Type B pancreatic cell (in vitro differentiated cells): Measurements from ENCODE around the gene EME1. TPM values are rescaled to one million over a fixed set of nuclear protein-coding genes. Genes with fewer than 3 reads are reported as not detected.

Experiments
- DNase-seq: peaks from one replicate; pipeline ENCODE4 v3.0.0; 2021; ENCODE audit warnings: mixed read lengths; ENCODE audit not compliant: unreplicated experiment; ENCODE audit errors: extremely low spot score
- H3K27ac Mint-ChIP-seq: 2 replicates; pipeline ENCODE4 v1.8.0; 2021; ENCODE audit warnings: mild to moderate bottlenecking, mixed read lengths
- H3K27me3 Mint-ChIP-seq: 2 replicates; pipeline ENCODE4 v1.8.0; 2021; ENCODE audit warnings: mixed read lengths
- H3K36me3 Mint-ChIP-seq: 2 replicates; pipeline ENCODE4 v1.8.0; 2021; ENCODE audit warnings: mixed read lengths
- H3K4me1 Mint-ChIP-seq: one replicate; pipeline ENCODE4 v1.8.0; 2021; ENCODE audit warnings: mixed read lengths; ENCODE audit not compliant: unreplicated experiment
- H3K4me3 Mint-ChIP-seq: 2 replicates; pipeline ENCODE4 v1.8.0; 2021; ENCODE audit warnings: mild to moderate bottlenecking, mixed read lengths
- H3K9me3 Mint-ChIP-seq: 2 replicates; pipeline ENCODE4 v1.8.0; 2021; ENCODE audit warnings: mixed read lengths
- total RNA-seq: library from RNA; stranded (reverse); gene quantifications from 2 replicates; pipeline ENCODE4 v1.2.1, GENCODE V29; 2021; ENCODE audit warnings: low replicate concordance
- TF ChIP-seq, protein P1 (sequence below): fragments of 200-600 bp; sonication (generic); conservative IDR thresholded peaks from 2 replicates; pipeline ENCODE4 v1.5.0; 2021; ENCODE audit warnings: antibody characterized with exemption, mild to moderate bottlenecking

EME1 gene
- total RNA-seq, 1 donor from 2014 or later: 18.7 TPM

GRCh38 chr17:50352072-50352692 is 20.8 kb upstream of the EME1 start:
- TF ChIP-seq, protein P1, sequence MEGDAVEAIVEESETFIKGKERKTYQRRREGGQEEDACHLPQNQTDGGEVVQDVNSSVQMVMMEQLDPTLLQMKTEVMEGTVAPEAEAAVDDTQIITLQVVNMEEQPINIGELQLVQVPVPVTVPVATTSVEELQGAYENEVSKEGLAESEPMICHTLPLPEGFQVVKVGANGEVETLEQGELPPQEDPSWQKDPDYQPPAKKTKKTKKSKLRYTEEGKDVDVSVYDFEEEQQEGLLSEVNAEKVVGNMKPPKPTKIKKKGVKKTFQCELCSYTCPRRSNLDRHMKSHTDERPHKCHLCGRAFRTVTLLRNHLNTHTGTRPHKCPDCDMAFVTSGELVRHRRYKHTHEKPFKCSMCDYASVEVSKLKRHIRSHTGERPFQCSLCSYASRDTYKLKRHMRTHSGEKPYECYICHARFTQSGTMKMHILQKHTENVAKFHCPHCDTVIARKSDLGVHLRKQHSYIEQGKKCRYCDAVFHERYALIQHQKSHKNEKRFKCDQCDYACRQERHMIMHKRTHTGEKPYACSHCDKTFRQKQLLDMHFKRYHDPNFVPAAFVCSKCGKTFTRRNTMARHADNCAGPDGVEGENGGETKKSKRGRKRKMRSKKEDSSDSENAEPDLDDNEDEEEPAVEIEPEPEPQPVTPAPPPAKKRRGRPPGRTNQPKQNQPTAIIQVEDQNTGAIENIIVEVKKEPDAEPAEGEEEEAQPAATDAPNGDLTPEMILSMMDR: no peak
- H3K27ac Mint-ChIP-seq: peak overlapping the region; percentile 29
- H3K27me3 Mint-ChIP-seq: no peaks in the 10 kb centered on the region
- H3K4me1 Mint-ChIP-seq: peaks cover 16% of the 10 kb centered on the region
- DNase-seq: no peak
- no peak overlapping the region for H3K4me3 Mint-ChIP-seq
- H3K9me3 Mint-ChIP-seq: no peaks in the 10 kb centered on the region
- H3K36me3 Mint-ChIP-seq: peaks cover 12% of the 10 kb centered on the region

DNA sequence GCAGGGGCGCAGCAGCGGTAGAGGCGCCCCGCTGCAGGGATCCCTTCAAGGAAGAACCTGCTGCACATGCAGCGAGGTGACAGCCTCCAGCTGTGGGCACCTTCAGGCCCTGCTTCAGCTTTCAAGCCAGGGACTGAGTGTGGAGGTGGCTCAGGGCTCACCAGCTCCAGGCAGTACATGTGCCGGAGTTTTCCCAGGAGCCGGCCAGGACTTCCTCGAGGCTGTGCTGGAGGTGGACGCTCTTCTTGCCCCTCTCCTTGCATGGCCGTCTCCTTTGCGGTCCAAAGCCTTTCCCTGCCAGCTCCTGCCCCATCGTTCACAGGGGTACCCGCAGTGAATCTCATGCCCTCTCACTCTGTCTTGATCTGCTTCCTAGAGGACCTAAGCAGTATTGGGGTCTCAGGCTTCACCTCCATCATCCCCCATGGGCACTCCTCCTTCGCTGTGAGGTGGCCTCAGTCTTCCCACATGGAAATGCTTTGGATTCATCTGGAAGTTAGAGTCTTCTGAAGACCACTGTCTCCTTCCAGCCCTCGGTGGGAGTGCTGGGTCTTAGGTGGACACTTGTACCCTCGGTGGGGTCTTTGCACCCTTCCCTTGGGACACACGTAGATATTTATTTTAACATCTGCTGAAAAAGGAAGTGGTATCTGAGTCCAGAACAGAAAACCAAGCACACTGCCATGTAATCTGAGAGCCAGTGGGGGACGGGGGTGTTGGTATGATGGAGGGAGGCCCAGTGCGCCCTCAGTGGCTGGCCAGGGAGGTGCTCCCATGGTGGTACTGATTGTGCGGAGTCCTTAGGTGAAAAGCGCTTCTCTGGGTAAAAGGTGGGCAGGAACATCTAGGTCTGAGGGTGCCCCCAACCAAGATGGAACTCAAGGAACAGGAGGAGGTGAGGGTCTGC is 20.1 kb upstream of the EME1 start:
- Mint-ChIP-seq H3K9me3 (no peaks in the 10 kb centered on the region), H3K27me3 (no peaks in the 10 kb centered on the region), H3K36me3 (peaks cover 12% of the 10 kb centered on the region), H3K27ac (no peak overlapping the region), H3K4me1 (peaks cover 12% of the 10 kb centered on the region), H3K4me3 (no peak overlapping the region)
- TF ChIP-seq, protein P1: no peak
- no peak for DNase-seq

DNA sequence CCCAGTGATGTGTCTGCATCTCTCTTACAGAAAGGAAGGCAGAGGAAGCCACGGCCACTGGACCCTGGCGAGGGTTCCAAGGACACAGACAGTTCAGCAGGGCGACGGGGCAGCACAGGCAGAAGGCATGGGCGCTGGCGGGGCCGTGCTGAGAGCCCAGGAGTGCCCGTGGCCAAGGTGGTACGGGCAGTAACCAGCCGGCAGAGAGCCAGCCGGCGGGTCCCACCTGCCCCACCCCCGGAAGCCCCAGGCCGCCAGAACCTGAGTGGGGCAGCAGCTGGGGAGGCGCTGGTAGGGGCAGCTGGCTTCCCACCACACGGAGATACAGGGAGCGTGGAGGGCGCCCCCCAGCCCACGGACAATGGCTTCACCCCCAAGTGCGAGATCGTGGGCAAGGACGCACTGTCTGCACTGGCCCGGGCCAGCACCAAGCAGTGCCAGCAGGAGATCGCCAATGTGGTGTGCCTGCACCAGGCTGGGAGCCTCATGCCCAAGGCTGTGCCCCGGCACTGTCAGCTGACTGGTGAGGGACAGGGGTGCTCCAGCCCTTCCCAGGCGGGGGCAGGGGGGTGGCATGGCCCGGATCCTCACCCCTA is 19.3 kb upstream of the EME1 start:
- Mint-ChIP-seq H3K36me3 (peaks cover 12% of the 10 kb centered on the region), H3K27ac (no peak overlapping the region), H3K9me3 (no peaks in the 10 kb centered on the region), H3K4me3 (no peak overlapping the region), H3K27me3 (no peaks in the 10 kb centered on the region), H3K4me1 (peaks cover 5% of the 10 kb centered on the region)
- no peak for DNase-seq
- TF ChIP-seq, protein P1: no peak

DNA sequence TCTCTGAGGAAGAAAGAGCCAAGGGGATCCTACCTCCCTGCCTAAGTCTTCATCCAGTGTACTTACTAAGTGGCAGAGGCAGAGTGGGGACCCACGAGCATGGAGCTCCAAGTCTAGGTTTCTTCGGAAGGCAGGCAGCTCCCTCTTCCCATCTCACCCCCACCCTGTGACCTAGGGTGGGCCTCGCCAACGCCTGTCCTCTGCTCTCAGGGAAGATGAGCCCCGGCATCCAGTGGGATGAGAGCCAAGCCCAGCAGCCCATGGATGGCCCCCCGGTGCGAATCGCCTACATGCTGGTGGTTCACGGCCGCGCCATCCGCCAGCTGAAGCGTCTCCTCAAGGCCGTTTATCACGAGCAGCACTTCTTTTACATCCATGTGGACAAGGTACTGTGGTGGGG is 18.8 kb upstream of the EME1 start:
- Mint-ChIP-seq H3K36me3 (peaks cover 12% of the 10 kb centered on the region), H3K4me3 (no peak overlapping the region), H3K27me3 (no peaks in the 10 kb centered on the region), H3K4me1 (peaks cover 5% of the 10 kb centered on the region), H3K27ac (no peak overlapping the region), H3K9me3 (no peaks in the 10 kb centered on the region)
- TF ChIP-seq, protein P1: no peak
- no peak for DNase-seq

GRCh38 chr17:50354776-50355175 is 18.3 kb upstream of the EME1 start:
- DNase-seq: no peak
- Mint-ChIP-seq H3K9me3 (no peaks in the 10 kb centered on the region), H3K4me1 (peaks cover 5% of the 10 kb centered on the region), H3K4me3 (no peak overlapping the region), H3K27me3 (no peaks in the 10 kb centered on the region), H3K36me3 (peaks cover 12% of the 10 kb centered on the region), H3K27ac (no peak overlapping the region)
- TF ChIP-seq, protein P1: no peak
